Stimulated activated CD8-positive, alpha-beta memory T cell treated with anti-CD3 and anti-CD28 coated beads, Interleukin-4, amount 100 ng/mL, for 24 hours (primary cell): ENCODE measurements around the gene CRACDL.

Experiments used
- DNase-seq: peaks from one replicate; pipeline ENCODE4 v3.0.0-alpha.2; 2020; ENCODE audit warnings: low read depth

The CRACDL gene

DNA sequence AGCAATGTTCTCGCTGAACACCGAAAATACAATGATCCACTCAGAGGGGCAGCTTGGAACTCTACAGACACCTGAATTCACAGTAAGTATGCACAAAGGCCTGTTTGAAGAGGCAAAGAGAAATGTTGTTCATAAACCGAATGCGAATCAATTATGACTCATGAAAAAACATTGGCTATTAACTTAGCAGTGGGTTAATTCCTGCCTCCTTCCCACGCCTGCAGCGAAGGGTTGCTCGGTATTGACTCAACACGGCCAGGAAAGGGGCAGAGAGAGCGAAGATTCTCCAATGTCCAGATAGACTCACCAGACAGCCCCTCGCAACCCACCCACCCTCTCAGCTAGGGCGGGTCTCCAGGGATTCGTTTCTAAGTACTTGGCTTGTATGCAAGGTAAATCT is 9.4 kb downstream of the CRACDL start:
- DNase-seq, result no peak

DNA sequence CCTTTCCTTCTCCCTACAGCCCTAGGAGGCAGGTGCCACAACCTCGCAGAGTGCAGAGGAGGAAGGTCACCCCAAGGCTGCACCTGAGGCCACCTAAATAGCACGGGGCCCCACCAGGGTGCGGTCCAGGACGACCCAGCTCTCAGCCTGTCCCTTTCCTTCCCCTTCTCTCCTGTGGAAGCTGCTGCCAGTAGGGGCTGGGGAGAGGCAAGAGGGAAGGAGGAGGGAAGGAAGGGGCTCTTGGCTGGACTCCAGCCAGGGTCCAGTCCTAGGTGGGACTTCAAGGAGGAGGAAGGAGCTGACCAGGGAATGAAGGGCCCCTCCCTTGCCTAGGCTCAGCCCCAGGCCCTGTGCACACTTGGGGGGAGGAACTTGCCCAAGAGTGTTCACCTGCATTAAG is 11.1 kb downstream of the CRACDL start:
- no peak for DNase-seq

GRCh38 chr2:98924038-98924830 is 11.8 kb downstream of the CRACDL start:
- no peak for DNase-seq

DNA sequence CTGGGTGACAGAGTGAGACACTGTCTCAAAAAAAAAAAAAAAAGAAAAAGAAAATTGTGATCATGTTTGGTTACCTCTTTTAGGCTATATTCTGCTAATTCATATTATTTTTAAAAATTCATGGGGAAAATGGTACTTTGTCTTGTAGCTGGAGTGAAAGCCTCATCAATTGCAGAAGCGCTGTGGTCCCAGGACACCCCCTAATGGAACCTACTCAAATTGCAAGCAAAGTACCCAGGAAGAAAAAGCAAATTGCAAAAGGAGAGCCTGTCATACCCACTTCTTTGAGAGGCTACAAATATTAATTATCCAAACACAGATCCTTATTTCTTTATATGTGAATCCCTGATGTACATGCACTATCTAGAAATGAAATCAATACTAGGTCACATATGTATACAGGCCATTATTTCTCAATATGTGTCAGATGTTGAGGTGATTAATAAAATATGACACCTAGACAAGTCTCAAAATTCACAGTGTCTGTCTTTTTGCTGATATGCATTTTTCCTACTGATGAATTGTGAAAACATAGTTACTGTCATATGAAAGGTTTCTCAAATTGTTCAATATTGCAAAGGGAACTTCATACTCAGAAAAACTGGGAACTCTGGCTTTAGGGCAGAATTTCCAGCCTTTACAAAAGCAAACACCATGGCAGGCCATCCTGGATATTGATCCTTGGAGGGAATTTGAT is 12.6 kb downstream of the CRACDL start:
- DNase-seq, result no peak

DNA sequence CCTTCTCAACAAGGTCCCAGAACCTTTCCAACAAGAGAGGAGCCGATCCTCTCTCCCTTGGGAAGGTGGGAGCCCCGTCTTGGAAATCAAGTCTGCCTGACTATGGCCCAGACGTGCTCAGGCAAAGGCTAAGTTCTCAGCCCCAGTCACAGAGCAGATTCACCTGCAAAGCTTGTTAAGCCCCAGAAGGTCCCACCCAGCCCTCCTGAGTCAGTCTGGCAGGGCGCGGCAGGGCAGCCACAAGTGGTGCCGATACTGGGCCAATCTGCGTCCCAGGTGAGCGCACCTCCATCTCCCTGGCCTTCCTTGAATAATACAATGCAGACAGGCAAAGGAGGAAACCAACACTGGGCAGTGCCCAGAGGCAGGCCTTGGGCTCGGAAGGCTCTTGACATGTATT is 15.0 kb downstream of the CRACDL start:
- DNase-seq, result no peak

GRCh38 chr2:98917031-98917471 is 19.0 kb downstream of the CRACDL start:
- DNase-seq, result no peak

DNA sequence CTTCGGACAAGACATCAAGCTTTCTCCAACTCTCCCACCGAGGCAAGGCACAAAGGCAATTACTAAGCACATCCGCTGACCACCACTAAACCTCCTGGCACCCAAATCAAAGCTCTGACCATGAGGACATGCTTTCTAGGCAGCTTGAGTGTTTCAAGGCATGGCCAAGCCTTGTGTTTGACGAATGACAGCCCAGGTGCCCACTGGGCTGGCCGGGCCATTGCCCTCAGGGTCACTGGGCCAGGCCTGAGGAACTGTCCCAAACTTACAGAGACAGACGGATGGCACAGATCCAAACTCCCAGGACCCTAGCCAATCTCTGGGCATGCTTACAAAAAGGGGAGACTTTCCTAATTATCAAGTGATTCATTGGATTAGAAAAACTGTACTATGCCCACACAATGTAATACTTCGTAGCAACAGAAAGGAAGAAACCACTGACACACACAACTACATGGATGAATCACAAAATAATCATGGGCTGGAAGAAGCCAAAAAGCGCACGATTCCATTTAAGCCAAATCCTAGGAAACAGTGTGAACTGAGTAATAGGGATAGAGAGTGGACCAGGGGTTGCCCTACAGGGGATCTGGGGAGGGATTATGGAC is 20.2 kb downstream of the CRACDL start:
- no peak for DNase-seq

DNA sequence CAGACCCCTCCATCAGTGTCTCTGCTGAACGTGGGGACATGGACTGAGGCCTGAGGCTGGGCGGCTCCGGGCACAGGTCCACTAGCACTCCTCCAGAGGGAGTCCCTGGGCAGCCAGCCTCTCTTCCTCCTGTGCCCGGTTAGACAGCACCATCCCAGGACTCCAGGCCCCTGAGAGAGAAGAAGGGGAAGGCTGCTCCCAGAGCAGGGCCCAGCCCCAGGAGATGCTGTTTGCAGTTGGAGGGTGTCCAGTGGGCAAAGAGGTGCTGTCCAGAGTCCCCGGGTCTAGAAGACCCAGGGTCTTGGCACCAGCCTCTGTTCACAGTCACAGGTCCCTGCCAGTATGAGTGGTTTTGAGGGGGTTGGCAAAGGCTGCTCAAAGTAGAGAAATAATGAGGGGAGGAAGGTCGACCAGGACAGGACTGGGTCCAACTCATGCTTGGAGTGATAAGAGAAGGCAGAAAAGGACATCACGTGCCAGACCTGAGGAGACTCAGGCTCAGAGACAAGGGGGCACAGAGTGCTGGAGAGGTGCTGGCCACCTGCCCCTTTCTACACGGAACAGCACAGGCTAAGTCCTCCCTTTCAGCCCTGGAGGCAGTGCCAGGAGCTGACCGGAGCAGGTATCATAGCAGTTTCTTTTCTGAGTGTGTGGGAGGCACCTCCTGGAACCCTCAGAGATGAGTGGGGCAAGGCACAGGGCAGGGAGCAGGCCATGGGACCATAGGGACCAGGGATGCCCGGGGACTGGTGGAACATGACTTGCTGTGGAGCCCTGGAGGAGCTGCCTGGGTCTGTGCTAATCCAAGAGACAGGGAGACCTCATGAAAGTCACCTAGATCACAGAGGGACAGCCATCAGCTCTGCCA is 21.1 kb downstream of the CRACDL start:
- no peak for DNase-seq

DNA sequence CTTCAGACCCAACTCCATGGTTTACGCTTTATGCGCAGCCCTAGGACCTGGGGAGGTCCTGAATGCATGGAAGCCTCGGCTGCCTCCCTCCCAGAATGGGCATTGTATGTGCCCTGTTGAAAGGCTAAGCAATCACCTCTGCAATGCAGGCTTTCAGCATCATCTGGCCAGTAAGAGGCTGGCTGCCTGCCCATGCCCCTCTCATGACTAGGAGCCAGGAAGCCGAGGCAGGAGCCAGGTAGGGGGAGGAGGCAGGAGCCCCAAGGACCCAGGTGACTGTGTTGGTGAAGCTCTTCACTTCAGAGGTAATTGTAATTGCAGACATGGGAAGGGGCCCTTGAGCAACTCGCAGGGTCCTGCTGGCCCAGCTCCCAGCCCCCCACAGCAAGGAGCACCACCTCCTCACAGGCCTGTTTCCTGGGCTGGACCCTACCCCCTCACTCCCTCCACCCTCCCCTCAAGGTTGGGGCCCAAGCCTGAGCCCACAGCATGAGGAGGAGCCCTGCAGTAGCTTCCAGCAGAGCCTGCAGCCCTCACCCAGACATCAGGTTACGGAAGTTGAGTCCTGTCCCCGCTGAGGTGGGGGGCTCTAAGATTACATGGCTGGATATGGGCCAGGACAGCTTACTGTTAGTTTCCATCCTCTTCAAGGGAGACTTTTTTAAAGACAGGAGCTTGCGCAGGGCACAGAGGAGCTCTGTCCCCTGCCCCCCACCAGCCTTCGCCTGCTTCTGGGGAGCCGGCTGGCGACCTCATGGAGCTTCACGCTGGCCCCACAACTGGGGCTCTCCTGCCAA is 21.9 kb downstream of the CRACDL start:
- DNase-seq, result no peak

DNA sequence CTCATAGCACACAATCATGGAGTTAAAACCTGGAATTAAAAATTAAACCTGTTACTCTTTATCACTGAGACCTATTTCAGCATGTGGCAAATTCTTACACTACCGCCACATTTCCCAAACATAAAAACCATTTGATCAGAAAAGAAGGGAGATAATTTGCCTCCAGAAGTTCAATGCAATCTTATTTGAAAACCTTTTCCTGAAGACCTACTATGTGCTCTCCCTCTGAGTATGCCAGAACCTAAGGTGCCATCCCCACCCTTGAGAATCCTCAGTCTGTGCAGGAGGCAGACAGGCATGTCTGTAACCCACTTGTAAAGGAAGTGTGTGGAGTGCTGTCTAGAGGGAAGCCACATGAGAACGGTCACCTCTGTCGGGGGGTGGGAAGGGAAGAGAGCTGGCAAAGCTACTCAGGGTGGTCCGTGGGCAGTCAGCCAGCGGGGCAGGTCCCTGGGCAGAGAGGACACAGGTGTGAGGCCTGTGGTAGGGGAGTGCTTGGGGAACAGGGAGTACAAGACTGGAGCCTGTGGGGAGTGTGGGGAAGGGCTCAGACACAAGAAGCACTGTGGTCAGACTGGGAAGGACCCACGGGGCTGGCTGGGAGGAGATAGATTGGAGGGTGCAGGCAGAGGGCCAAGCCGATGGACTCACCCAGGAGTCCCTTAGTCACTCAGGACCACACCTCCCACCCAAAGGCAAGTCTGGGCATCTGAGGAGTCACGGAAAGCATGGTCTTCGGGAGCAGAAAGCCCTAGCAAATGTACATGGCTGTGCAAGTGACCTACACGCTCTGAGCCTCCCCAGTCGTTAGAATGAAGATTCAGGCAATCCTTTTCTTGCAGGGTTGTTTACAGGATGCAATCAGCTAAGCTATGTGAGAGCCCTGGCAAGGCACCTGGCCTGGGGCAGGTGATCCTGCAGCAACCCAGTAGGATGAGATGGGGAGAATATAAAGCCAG is 22.8 kb downstream of the CRACDL start:
- DNase-seq, result no peak

DNA sequence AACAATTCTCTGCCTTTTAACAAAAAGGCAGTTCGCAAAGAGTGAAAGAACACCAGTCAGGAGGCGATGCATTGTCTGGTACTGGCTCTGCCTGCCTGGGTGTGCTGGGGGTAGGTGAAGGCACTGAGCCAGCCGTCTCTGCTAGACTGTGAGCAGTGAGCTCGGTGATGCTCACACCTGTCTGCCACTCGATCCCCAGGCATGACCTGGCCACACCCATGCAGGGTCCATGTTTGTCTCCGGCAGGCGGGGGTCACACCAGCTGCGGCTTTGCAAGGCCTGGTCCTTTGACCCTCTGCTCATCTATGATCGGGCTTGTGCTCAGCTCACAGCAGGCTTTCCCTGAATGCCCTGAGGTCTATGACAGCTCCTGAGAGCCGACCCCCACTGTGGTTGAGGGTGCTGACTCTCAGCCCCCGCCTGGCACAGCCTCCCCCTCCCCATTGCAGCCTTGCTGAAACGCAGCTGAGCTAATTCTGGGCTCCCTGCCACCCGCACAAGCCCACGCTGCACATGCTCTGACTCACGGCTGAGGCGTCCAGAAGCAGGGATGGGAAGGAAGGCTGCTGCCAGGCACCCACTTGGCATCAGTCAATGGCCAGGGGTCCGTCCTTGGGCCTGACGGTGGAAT is 23.7 kb downstream of the CRACDL start:
- DNase-seq, result no peak

GRCh38 chr2:98911376-98912154 is 24.5 kb downstream of the CRACDL start:
- no peak for DNase-seq

DNA sequence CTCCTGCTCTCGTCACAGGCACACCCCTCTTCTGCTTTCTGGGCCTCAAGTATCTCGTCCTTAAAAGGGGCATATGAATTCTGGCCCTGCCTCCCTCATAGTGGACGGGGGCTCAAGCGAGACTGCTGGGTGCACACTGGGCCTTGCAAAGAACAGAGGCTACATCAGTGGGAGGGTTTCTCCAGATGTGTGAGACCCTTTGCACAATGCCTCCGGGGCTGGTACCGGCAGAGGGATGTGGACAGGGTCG is 25.0 kb downstream of the CRACDL start:
- DNase-seq, result no peak

DNA sequence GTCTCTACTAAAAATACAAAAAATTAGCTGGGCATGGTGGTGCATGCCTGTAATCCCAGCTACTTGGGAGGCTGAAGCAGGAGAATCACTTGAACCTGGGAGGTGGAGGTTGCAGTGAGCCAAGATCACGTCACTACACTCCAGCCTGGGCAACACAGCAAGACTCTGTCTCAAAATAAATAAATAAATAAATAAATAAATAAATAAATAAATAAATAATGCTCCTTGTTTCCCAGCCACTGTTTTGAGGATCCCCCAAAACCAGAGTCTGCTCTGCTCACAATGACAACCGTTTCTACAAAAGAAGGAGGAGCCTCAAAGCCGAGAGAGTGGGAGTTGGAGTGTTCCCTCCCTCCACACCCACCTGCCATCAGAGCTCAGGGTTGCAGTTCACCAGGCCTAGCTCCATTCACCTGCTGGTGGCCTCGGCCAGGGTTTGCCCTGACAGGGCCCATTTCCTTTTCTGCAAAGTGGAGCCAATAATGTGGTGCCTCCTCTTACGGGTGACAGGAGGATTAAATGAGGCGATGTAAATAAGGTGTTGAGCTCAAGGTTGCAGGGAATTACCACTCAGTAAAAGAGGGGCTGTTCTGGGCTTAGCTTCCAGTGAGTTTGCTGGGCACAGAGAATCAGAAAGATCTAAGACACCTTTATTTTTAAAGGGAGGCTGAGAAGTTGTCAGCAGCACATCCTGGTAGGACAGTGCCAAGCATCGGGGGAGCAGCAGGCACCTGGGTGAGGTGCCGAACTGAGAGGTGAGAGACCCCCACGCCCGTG is 25.5 kb downstream of the CRACDL start:
- DNase-seq, result no peak

GRCh38 chr2:98909317-98910211 is 26.5 kb downstream of the CRACDL start:
- DNase-seq, result no peak

GRCh38 chr2:98908931-98909316 is 27.1 kb downstream of the CRACDL start:
- DNase-seq, result no peak
